GM23338 (cell line): ENCODE measurements around the gene CLEC4E. TPM values are rescaled to one million over a fixed set of nuclear protein-coding genes. Genes with fewer than 3 reads are reported as not detected.

Experiments
- ATAC-seq: fragments of 200-7000 bp; cut with Tn5 transposase; 3 replicates; pipeline ENCODE4 v1.9.1; 2020
- DNase-seq: peaks from one replicate; pipeline ENCODE4 v3.0.0-alpha.2; 2015; ENCODE audit warnings: low spot score
- H2AFZ ChIP-seq: fragments of 200-600 bp; sonication (generic); 2 replicates; pipeline ENCODE4 v1.8.0; 2016; ENCODE audit warnings: antibody characterized with exemption, mild to moderate bottlenecking, moderate library complexity
- H3F3A ChIP-seq: fragments of 200-600 bp; sonication (generic); replicated peaks from 2 replicates; pipeline ENCODE4 v1.8.0; 2017; ENCODE audit warnings: antibody characterized with exemption, mixed run types, low read depth
- H3K27ac ChIP-seq: fragments of 200-600 bp; sonication (generic); 2 replicates; pipeline ENCODE4 v1.6.1; 2016; ENCODE audit warnings: low read depth
- H3K27me3 ChIP-seq: fragments of 200-600 bp; sonication (generic); 2 replicates; pipeline ENCODE4 v1.8.0; 2016; ENCODE audit warnings: mild to moderate bottlenecking, mixed run types, moderate library complexity; ENCODE audit not compliant: insufficient read depth
- H3K36me3 ChIP-seq: fragments of 200-600 bp; sonication (generic); 2 replicates; pipeline ENCODE4 v1.8.0; 2016; ENCODE audit warnings: mild to moderate bottlenecking; ENCODE audit not compliant: insufficient read depth
- H3K4me1 ChIP-seq: fragments of 200-600 bp; sonication (generic); 2 replicates; pipeline ENCODE4 v1.8.0; 2016; ENCODE audit warnings: mild to moderate bottlenecking, moderate library complexity; ENCODE audit not compliant: insufficient read depth
- H3K4me2 ChIP-seq: fragments of 200-600 bp; sonication (generic); 2 replicates; pipeline ENCODE4 v1.7.1; 2017; ENCODE audit warnings: mixed run types
- H3K4me3 ChIP-seq: fragments of 200-600 bp; sonication (generic); 2 replicates; pipeline ENCODE4 v1.6.1; 2016; ENCODE audit warnings: mixed run types
- H3K79me2 ChIP-seq: fragments of 200-600 bp; sonication (generic); replicated peaks from 2 replicates; pipeline ENCODE4 v1.8.0; 2017; ENCODE audit warnings: mild to moderate bottlenecking; ENCODE audit not compliant: insufficient read depth
- H3K9me2 ChIP-seq: fragments of 200-600 bp; sonication (generic); 2 replicates; pipeline ENCODE4 v1.8.0; 2017; ENCODE audit not compliant: insufficient read depth
- H4K20me1 ChIP-seq: fragments of 200-600 bp; sonication (generic); replicated peaks from 2 replicates; pipeline ENCODE4 v1.8.0; 2017; ENCODE audit warnings: mild to moderate bottlenecking; ENCODE audit not compliant: insufficient read depth
- H3K27ac Mint-ChIP-seq: 2 replicates; pipeline ENCODE4 v1.8.0; 2020; ENCODE audit warnings: inconsistent platforms, mild to moderate bottlenecking, moderate library complexity, mixed read lengths
- H3K27me3 Mint-ChIP-seq: 3 replicates; pipeline ENCODE4 v1.8.0; 2022; ENCODE audit warnings: low read depth, mild to moderate bottlenecking, moderate library complexity, mixed read lengths, inconsistent platforms; ENCODE audit not compliant: insufficient read depth, poor library complexity
- H3K36me3 Mint-ChIP-seq: 3 replicates; pipeline ENCODE4 v1.8.0; 2021; ENCODE audit warnings: low read depth, mild to moderate bottlenecking, inconsistent platforms, moderate library complexity, mixed read lengths
- H3K4me1 Mint-ChIP-seq: 3 replicates; pipeline ENCODE4 v1.8.0; 2020; ENCODE audit warnings: mild to moderate bottlenecking, inconsistent platforms, mixed read lengths
- H3K4me3 Mint-ChIP-seq: 3 replicates; pipeline ENCODE4 v1.8.0; 2021; ENCODE audit warnings: moderate library complexity, mild to moderate bottlenecking, inconsistent platforms, mixed read lengths
- H3K9me3 Mint-ChIP-seq: 3 replicates; pipeline ENCODE4 v1.8.0; 2020; ENCODE audit warnings: moderate library complexity, mild to moderate bottlenecking, inconsistent platforms, mixed read lengths
- CREB1 ChIP-seq: fragments of 250-450 bp; sonication (Bioruptor Pico); IDR thresholded peaks from 2 replicates; pipeline ENCODE4 v1.5.0; 2020; ENCODE audit warnings: low read depth, mild to moderate bottlenecking, moderate library complexity
- EZH2 ChIP-seq: fragments of 200-600 bp; sonication (generic); IDR thresholded peaks from one replicate; pipeline ENCODE4 v1.8.0; 2017; ENCODE audit warnings: antibody characterized with exemption, mild to moderate bottlenecking, low read depth; ENCODE audit not compliant: unreplicated experiment
- EZH2phosphoT487 ChIP-seq: fragments of 200-600 bp; sonication (generic); IDR thresholded peaks from one replicate; pipeline ENCODE4 v1.8.1; 2018; ENCODE audit warnings: antibody characterized with exemption; ENCODE audit not compliant: unreplicated experiment
- JUNB ChIP-seq: IDR thresholded peaks from one replicate; pipeline ENCODE4 v1.6.1; 2016; ENCODE audit warnings: antibody characterized with exemption; ENCODE audit not compliant: unreplicated experiment
- NANOG ChIP-seq: IDR thresholded peaks from 2 replicates; pipeline ENCODE4 v1.6.1; 2016; ENCODE audit warnings: antibody characterized with exemption, borderline replicate concordance
- POLR2AphosphoS5 ChIP-seq: IDR thresholded peaks from 2 replicates; pipeline ENCODE4 v1.6.1; 2016; ENCODE audit warnings: antibody characterized with exemption, low read depth
- STAT1 ChIP-seq: IDR thresholded peaks from one replicate; pipeline ENCODE4 v1.6.1; 2016; ENCODE audit warnings: antibody characterized with exemption; ENCODE audit not compliant: unreplicated experiment
- ZNF114 ChIP-seq: fragments of 250-450 bp; sonication (Bioruptor Pico); IDR thresholded peaks from 2 replicates; pipeline ENCODE4 v1.5.0; 2020; ENCODE audit warnings: mild to moderate bottlenecking, moderate library complexity
- ZNF331 ChIP-seq: fragments of 250-450 bp; sonication (Bioruptor Pico); IDR thresholded peaks from 2 replicates; pipeline ENCODE4 v1.5.0; 2020; ENCODE audit warnings: low read depth, mild to moderate bottlenecking, moderate library complexity
- ZNF462 ChIP-seq: fragments of 250-450 bp; sonication (Bioruptor Pico); IDR thresholded peaks from 2 replicates; pipeline ENCODE4 v1.5.0; 2020; ENCODE audit warnings: mild to moderate bottlenecking, moderate library complexity
- polyA plus RNA-seq: library from polyadenylated mRNA; unstranded; fragments of >200 nt; fragmentation: Nextera tagmentation; extraction: Ambion mirVana; gene quantifications from 2 replicates; pipeline ENCODE4 v1.2.1, GENCODE V29; 2016
- total RNA-seq: library from RNA; depleted of rRNA; stranded (reverse); fragments of >200 nt; shearing (Covaris generic); gene quantifications from 2 replicates; pipeline ENCODE4 v1.2.3, GENCODE V29; 2014
- TF ChIP-seq, protein P1 (sequence below), 2 experiments: fragments of 200-600 bp in 1 of 2; sonication (generic) in 1 of 2; conservative IDR thresholded peaks; 2 replicates each; pipeline versions ENCODE4 v1.5.1 to v1.6.1; 2016 to 2017; ENCODE audit warnings: antibody characterized with exemption in 2 of 2, low read depth in 2 of 2, mild to moderate bottlenecking in 2 of 2, moderate library complexity in 1 of 2
- TF ChIP-seq, protein P2 (sequence below): IDR thresholded peaks from 2 replicates; pipeline ENCODE4 v1.6.1; 2016; ENCODE audit warnings: antibody characterized with exemption
- TF ChIP-seq, protein P3 (sequence below): IDR thresholded peaks from one replicate; pipeline ENCODE4 v1.6.1; 2018; ENCODE audit warnings: antibody characterized with exemption; ENCODE audit not compliant: unreplicated experiment

Gene CLEC4E
- total and polyA plus RNA-seq, 2 experiments from 2014 or later, result not detected

GRCh38 chr12:8541562-8541961, 857 bp upstream of the CLEC4E start:
- Mint-ChIP-seq H3K36me3 (peaks cover 7% of the 10 kb centered on the region; the same call in 2 of the 3 replicates), H3K27ac (no peak overlapping the region), H3K9me3 (peaks cover 11% of the 10 kb centered on the region), H3K4me3 (no peak overlapping the region), H3K27me3 (no peaks in the 10 kb centered on the region), H3K4me1 (no peaks in the 10 kb centered on the region; the same call in 2 of the 3 replicates)
- Histone ChIP-seq H3F3A (no peaks in the 10 kb centered on the region), H4K20me1 (no peaks in the 10 kb centered on the region), H3K4me2 (no peak overlapping the region), H3K79me2 (no peaks in the 10 kb centered on the region), H2AFZ (no peak overlapping the region), H3K36me3 (no peaks in the 10 kb centered on the region), H3K9me2 (no peaks in the 10 kb centered on the region), H3K4me3 (no peak overlapping the region), H3K27me3 (no peaks in the 10 kb centered on the region), H3K4me1 (0 out of 2 replicates have a peak, but pooled peaks cover 4% of the 10 kb centered on the region), H3K27ac (no peak overlapping the region)
- TF ChIP-seq POLR2AphosphoS5 (no peak), JUNB (no peak), EZH2phosphoT487 (no peak), ZNF331 (CRISPR knock-in tag) (no peak), STAT1 (no peak), ZNF462 (no peak), EZH2 (no peak), NANOG (no peak), CREB1 (no peak), ZNF114 (no peak)
- TF ChIP-seq, protein P1, sequence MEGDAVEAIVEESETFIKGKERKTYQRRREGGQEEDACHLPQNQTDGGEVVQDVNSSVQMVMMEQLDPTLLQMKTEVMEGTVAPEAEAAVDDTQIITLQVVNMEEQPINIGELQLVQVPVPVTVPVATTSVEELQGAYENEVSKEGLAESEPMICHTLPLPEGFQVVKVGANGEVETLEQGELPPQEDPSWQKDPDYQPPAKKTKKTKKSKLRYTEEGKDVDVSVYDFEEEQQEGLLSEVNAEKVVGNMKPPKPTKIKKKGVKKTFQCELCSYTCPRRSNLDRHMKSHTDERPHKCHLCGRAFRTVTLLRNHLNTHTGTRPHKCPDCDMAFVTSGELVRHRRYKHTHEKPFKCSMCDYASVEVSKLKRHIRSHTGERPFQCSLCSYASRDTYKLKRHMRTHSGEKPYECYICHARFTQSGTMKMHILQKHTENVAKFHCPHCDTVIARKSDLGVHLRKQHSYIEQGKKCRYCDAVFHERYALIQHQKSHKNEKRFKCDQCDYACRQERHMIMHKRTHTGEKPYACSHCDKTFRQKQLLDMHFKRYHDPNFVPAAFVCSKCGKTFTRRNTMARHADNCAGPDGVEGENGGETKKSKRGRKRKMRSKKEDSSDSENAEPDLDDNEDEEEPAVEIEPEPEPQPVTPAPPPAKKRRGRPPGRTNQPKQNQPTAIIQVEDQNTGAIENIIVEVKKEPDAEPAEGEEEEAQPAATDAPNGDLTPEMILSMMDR (conservative IDR thresholded peaks at IDR 0.05; ENCODE audit: low read depth in 2 of 2), result no peak
- TF ChIP-seq, protein P2, sequence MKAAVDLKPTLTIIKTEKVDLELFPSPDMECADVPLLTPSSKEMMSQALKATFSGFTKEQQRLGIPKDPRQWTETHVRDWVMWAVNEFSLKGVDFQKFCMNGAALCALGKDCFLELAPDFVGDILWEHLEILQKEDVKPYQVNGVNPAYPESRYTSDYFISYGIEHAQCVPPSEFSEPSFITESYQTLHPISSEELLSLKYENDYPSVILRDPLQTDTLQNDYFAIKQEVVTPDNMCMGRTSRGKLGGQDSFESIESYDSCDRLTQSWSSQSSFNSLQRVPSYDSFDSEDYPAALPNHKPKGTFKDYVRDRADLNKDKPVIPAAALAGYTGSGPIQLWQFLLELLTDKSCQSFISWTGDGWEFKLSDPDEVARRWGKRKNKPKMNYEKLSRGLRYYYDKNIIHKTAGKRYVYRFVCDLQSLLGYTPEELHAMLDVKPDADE, result no peak
- TF ChIP-seq, protein P3, sequence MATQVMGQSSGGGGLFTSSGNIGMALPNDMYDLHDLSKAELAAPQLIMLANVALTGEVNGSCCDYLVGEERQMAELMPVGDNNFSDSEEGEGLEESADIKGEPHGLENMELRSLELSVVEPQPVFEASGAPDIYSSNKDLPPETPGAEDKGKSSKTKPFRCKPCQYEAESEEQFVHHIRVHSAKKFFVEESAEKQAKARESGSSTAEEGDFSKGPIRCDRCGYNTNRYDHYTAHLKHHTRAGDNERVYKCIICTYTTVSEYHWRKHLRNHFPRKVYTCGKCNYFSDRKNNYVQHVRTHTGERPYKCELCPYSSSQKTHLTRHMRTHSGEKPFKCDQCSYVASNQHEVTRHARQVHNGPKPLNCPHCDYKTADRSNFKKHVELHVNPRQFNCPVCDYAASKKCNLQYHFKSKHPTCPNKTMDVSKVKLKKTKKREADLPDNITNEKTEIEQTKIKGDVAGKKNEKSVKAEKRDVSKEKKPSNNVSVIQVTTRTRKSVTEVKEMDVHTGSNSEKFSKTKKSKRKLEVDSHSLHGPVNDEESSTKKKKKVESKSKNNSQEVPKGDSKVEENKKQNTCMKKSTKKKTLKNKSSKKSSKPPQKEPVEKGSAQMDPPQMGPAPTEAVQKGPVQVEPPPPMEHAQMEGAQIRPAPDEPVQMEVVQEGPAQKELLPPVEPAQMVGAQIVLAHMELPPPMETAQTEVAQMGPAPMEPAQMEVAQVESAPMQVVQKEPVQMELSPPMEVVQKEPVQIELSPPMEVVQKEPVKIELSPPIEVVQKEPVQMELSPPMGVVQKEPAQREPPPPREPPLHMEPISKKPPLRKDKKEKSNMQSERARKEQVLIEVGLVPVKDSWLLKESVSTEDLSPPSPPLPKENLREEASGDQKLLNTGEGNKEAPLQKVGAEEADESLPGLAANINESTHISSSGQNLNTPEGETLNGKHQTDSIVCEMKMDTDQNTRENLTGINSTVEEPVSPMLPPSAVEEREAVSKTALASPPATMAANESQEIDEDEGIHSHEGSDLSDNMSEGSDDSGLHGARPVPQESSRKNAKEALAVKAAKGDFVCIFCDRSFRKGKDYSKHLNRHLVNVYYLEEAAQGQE, result no peak
- no peak for DNase-seq
- no peak for ATAC-seq
